Medulla oblongata (tissue), 1 donor: ENCODE data around the gene HIVEP1.

Source experiments
- DNase-seq: peaks from one replicate; pipeline ENCODE4 v3.0.0-alpha.2; 2015; ENCODE audit errors: extremely low spot score

HIVEP1 gene

DNA sequence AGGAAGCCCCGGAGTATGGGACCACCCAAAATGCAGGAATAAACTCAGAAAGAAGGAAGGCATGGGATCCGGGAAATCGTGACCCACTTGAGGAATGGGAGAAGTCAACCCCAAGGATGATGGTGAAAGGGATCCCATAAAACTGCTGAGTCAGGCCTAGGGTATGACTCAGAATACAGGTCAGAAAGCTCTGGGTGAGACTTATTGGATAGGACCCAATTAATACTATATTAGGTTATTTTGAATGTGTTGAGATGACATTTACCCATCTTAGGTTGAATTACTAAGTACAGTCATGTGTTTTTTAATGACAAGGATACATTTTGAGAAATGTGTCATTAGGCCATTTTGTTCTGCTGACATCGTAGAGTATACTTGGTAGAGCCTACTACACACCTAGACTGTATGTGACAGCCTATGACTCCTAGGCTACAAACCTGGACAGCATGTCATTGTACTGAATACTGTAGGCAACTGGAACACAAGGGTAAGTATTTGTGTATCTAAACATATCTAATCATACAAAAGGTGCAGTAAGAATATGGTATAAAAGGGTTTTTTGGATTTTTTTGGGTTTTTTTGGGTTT, 17.1 kb upstream of the HIVEP1 start:
- DNase-seq, result no peak

DNA sequence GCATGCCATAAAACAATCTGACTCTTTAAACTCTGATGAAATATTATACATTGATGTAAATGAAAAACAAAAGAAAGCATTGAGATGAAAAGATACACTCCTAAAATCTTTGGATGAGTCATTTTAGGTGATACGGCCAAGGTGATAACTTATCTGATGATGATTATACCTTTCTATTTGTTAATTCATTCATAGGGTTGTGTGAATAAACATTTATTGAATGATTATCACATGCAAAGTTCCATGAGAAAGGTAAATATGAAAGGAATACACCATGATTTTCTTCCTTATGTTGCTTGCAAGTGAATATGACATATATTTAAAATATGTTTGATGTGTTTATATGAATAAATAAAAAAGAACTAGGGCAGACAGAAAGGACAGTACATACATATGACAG, 15.4 kb upstream of the HIVEP1 start:
- DNase-seq, result no peak

DNA sequence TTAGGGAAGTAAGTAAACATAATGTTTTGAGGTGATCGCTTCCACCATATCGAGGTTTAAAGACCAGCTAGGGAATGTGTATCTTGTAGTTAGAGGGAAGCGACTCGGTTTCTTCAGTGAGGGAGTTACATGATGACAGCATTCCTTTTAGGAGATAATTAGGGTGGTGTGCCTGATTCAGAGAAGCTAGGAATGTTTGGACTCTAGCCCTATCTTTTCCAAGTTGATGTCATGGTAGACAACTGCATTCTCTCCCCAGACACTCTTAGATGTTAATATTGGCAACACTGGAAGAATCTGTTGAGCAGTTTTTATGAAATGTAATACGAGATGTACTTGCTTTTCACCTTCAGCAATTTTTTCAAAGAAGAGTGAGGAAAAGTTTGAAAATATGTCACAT, 12.9 kb upstream of the HIVEP1 start:
- no peak for DNase-seq

DNA sequence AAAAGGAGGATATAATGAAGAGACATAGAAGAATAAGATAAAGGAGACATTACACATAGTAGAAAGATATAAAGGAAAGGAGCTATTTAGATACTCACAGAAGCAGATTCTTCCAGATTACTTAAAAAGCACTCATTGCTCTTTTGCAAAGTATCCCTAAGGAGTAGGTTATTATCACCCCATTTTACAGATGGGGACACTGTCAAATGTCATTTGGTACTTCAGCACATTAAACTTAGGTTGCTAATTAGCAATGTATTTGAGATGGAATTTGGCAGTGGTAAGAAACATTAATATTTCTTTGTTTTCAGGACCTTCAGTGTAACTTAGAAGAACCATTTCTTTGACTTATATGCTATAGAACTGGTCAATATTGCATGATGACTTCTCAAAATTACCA, 11.9 kb upstream of the HIVEP1 start:
- no peak for DNase-seq

DNA sequence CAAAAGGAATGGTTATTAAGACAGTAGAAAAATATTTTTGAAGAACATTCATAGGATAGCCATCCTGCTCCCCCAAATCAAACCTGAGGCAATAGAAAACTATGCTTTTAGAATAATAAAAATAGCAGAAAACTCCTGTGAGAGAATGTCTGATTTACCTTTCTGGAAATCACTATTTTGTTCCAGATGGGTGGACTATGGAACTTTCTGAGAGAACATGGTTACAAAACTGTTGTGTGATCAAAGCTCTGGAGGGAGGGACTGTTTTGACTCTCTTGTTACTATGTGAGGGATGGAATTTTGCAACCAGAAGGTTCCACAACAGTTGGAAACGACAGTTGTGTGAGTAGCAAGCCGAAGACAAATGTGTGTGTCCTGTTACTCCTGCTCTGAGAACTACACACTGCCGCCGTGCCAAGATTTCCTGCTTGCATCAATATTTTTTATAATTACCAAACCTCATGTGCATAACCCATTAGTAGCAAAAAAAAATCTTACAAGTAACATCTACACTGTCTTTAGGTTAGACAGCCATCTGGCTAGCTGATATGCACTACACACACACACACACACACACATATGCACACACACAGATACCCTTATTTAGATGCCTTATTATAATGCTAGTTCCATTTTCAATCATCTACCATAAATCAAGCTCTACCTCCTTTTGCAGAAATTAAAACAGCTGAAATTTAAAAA, 11.0 kb upstream of the HIVEP1 start:
- no peak for DNase-seq

DNA sequence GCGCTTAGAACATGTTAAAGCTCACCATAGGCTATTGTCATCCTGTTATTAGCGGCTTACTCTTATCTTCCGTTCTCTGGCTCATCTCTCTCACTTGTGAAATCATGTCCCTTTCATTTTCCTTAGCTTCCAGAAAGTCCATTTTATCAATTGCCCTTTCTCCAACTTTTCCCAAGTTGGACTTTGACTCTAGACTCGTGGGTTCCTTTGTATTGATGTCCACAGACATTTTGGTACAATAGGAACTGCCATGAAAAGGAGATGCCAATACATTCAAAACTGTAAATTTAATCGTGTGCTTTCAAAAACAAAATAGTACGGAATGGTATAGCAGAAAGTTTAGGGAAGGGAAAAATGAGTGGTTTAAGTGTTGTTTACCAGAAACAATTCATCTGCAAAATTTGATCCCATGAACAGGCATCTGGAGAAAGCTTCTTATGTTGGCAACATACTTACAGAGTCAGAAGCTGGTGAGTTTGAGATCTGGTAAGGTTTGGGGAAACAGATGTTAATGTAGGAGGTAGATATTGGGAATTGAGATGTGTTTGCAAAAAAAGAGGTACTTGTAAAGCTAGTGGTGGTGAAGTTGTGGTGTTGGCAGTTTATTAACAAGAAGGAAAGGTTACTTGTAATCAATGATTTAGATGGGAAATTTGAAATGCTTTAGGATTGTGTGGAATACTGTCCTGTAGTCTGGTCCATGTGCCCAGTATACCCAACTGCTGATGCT, 10.2 kb upstream of the HIVEP1 start:
- DNase-seq, result no peak

DNA sequence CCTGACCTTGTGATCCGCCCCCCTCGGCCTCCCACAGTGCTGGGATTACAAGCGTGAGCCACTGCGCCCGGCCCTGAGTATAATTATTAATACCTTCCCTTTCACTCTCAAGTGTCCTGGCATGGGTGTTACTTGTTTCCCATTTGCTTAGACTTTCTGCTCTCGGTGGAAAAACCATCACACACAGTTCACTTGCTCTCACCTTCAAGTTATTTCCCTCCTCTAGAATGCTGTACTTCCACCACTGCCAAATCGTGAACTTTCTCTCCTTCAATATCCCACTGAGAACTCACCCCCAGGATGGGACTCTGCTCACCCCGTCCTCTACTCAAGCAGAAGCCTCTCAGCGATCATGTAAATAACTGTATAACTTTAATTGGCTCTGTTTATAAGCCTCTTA, 4.6 kb upstream of the HIVEP1 start:
- no peak for DNase-seq

DNA sequence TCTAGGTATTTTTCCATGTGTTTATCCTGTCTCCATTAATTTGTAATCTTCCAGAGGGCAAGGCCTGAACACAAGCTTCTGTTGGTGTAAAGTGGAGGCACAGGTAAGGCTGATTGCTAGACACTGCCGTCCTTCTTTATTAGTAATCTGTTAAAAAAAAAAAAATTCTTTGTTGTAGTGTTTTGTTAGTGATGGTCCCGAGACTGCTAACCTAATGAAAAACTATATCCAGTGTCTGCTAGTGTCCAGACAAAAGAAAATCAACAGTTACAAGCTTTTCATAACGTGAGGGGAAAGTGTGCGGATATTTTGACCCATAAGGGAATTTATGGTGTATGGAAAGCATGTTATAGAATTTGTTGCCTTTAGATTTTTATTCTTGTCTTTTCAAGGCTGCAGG, 4.2 kb upstream of the HIVEP1 start:
- no peak for DNase-seq

DNA sequence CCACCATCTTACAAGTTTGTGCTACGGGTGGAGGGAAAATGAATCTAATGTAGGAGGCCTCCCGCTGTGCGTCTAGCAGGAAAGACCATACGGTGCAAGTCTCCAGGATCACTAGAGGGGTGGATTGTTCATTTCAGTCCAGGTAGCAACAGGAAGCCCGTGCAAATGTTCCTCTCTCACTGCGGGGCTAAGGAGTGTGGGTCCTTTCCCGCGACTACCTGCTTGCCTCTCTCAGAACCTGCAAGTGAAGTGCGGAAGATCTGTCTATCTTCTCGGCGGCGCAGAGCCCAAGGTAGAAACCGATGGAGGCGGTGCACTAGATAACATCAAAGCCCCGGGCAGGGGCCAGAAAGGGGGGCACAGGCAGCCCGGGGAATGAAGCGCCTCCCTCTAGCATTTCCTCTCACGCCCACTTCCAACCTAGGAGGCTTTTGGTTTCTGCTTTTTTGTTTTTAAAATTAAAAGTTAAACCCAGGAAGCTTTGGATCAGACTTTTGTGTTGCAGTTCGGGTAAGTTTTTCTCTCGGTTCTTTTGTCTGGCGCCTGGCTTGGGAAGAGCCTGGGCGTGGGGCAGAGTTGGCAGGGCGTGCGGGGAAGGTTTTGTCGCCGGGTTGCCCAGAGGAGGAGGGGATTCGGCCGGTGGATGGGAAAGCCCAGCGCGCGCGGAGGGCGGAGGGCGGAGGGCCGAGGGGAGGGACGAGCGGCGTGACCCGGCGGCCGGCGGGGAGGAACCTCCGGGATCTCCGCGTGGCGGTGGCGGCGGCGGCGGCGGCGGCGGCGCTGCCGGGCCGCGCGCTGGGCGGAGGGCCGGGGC, 3.5 kb upstream of the HIVEP1 start:
- peak; percentile 66 for DNase-seq

DNA sequence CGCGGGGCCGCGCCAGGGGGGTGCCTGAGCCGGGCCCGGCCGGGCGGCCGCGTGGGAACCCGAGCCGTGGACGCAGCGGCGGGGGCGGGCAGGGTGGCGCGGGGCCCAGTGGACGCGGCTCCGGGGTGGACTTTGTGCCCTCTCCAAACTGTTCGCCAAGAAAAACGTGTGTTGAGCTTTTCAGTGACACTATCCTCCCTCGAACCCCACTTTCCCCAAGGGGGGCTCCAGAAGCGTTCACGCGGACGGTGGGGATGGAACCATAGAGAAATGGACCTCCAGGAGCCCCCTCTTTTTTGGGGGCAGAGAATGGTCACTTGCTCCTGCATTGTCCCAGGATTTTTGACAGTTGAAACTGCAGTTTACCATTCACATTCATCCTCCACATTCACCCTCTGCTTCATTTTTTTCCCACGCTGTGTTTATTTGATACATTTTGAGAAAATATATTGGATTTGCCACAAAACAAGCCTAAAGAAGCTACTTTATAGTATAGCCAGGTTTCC, 2.9 kb upstream of the HIVEP1 start:
- DNase-seq, result no peak

DNA sequence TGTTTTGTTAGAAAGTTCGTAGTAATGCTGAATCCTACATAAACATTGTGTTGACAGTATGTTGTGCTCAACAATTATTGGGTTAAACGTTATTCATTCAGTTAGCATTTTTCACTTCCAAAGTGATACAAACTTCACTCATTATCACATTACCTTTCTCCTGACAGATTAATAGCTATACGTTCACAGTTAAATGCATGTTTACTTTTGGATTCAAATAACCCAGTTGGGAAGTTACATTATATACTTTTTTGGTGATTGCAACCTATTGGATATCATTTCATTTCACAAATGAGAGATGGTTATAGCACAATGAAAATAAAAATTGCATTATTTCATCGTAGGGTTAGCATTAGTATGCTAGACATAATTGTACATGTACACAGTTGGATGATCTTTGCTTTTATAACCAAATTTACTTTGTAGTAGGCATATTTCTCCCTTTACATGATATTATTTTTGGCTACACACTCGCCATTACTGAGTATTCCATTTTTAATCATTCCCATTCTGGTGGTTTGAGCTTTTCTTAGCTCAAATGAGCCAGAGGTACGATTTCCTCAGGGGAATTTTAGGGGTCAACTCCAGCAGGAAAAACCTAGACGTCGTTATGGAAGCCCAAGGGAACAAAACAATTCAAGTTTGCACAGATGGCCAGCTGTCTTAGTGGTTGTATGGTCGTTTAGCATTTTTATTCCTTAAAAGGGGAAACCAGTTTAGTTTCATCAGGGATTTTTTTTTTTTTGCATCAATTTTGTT, 2.1 kb upstream of the HIVEP1 start:
- DNase-seq, result peak; percentile 48

DNA sequence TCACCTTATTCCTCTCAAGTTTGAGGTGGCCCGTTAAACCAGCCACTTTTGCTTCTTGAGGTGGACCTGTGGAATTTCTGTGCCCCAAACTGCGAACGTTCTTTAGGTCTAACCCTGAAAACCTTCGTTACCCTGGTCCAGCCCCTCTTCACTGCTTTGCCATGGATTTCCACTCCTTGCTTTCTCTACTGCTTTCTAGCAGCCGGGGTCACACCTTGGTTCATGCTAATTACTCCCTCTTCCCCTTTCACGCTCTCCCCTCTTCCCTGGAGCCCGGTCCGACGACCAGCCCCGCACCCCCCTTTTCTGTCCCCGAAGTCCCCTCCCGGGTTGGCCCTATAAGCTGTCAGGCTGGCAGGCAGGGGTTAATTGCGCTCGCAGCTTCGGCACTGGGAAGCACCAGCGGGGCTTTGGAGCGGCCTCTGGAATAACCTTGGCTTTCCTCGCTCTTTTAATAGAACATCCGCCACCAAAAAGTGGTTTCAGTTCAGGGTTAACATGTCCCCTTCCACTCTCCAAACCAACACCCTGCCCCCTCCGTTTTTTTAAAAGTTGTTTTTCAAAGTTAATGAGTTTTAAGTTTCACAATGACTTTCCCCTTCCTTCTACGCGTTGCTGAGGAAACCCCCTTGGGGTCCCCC, 1.4 kb upstream of the HIVEP1 start:
- no peak for DNase-seq

DNA sequence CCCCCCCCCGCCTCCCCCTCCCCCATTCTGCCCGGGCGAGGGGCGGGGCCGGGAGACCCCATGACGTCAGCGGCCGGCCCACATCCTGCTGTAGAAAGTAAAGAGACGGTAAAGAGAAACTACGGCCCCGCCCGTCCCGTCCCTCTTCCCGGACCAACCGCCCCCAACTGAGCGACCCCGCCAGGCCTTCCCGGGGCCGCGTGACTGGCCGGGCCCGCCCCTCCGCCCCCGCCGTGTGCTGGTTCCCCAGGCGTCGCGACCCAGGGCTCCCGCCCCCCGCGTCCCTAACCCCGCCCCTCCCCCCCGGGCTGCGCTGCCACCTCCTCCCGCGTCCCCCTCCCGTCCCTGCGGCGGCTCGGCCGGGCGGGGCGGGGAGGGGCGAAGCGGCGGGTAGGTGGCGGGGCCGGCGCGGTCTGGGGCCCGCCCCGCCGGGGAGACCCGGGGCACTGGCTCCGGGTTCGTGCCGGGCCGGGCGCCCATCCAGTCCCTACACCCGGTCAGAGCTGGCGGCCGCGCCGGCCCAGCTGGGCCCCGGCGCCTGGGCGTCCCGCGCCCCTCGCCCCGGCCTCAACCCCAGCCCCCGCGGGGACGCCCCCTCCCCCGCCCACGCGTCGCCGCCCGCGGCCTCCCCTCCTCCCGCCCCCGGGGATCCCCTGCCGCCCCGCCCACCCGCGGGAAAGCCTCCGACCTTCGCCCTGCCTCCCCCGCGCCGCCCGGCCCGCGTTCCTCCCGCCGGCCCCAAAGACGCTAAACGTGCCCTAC, 655 bp upstream of the HIVEP1 start:
- peak; percentile 92 for DNase-seq

DNA sequence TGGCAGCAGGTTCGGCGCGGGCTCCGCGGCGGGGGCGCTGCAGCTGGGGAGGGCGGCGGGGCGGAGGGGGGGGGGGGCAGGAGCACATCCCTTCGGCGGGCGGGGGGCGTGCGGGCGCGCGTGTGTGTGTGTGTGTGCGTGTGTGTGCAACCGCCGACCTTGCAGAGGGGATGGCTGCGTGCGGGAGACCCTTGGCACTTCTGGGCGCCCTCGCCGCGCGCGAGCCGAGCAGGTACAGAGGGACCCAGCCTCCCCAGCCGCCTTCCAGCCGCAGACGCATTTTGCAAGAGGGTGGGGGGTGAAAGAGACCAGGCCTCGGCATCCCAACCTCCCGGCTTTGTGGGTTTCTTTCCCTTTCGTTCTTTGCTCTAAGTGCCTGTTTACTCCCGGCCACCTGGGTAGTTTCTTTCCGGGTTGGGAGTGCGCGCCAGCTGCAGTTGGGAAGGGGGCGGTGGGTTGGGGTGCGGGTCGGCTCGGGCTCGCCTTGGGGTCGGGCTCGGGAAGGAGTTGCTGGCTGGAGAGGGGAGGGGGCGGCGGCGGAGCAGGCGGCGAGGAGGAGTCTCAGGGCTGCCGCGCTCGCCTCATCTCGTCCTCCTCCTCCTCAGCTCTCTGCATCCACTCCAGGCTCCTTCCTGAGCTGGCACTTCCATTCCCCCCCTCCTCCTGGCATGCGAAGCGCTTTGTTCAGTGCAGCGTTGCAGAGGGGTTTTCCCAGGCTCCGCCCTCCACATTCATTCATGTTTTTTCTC, 620 bp downstream of the HIVEP1 start:
- peak; percentile 81 for DNase-seq

DNA sequence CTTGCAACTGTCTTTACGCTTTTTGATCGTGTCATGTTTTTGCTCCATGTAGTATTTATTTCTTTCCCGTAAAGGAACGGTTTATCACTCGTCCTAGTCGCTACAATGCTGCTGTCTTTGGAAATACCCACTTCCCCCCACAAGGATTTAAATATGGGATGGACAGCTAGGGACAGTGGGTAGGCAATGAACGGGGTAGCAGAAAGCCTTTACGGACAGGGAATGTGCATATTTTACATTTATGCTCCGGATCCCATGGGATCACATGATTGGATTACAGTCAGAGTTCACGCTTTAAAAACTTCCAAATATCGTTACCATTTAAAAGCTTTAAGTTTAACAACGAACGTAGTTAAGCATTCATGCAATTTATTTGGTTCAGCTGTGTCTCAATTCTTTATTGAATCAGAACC, 1.2 kb downstream of the HIVEP1 start:
- no peak for DNase-seq

DNA sequence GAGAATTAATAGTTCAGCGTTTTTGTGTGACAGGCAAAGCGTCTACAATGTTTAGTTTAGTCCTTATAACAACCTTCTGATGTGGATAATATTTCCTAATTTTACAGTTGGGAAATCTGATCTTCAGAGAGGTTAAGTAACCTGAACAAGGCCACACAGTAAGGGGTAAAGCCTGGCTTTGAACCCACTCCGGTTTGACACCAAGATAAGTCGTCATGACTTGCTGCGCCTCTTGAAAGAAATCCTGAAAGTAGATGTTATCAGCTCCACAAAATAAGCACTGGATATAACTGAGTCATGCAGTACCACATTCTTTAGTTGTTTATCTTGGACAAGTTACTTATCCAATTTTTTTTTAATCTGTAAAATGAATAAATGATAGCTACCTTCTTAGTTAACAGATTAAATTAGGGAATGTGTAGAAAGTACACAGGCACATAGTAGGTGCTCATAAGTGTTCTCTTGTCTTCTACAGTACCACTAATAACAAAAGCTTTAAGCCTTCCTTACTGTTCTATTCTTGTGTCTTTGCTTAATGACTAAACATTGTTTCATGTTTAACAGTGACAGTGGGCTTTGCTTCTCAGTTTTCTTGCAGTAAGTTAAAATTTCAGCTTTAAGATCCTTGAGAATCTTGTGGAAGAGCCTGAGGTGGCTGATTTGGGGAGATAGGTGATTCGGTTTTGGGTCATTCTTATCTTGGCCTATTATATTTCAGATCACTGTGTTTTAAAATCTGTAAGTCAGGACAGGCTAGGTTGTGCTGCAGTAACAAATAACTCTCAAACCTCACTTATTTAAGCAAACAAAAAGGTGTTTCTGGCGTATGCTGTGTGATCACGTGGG, 2.1 kb downstream of the HIVEP1 start:
- DNase-seq, result no peak

DNA sequence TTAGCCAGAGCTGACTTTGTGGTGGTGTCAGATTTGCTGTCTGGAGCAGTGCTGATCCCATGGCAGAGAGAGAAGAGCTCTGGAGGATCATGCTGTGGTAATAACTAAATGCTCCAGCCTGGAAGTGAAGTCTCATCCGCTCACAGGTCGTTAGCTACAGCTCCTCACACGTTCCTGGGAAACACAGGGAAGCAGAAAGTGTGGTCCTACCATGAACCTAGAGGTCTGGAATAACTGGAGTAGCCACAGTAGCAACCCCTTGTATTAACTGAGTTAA, 2.7 kb downstream of the HIVEP1 start:
- no peak for DNase-seq

DNA sequence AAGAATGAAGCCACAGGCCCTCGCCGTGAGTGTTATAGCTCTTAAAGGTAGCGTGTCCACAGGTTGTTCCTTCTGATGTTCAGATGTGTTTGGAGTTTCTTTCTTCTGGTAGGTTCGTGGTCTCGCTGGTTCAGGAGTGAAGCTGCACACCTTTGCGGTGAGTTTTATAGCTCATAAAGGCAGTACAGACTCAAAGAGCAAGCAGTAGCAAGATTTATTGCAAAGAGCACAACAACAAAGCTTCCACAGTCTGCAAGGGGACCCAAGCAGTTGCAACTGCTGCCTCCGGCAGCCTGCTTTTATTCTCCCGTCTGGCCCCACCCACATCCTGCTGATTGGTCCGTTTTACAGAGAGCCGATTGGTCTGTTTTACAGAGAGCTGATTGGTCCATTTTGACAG, 5.2 kb downstream of the HIVEP1 start:
- DNase-seq, result no peak
